ENCODE results near the gene BPHL. TPM values are rescaled to one million over a fixed set of nuclear protein-coding genes. Genes with fewer than 3 reads are reported as not detected.
A peak's percentile ranks its signal among the peaks of the same experiment; 100 is the strongest.

BPHL gene
- total RNA-seq, 1 donor from 2014 or later, result 12.7 TPM

GRCh38 chr6:3157131-3157933 is 38.8 kb downstream of the BPHL start, which contains the start of gene TUBB2A:
Gene TUBB2A (minus strand): TSS chr6:3157544. CDS start chr6:3157463, 81 bp downstream.
- peak; percentile 94 to 95 for ATAC-seq
- Histone ChIP-seq H3K27me3 (ENCODE audit: low read depth) (no peaks in the 10 kb centered on the region), H3K36me3 (peaks cover 16% of the 10 kb centered on the region), H3K4me3 (peak within 1 kb of the TSS; percentile 75), H3K4me1 (no peaks in the 10 kb centered on the region), H3K9me3 (no peaks in the 10 kb centered on the region), H3K27ac (peak within 1 kb of the TSS; percentile 96)
- intact Hi-C loops (cut with DNase I), result no loop called here
- DNase-seq, result peak; percentile 86
- peak; percentile 63 for TF ChIP-seq CTCF (IDR thresholded peaks at IDR 0.05)

GRCh38 chr6:3159805-3160781 is 41.6 kb downstream of the BPHL start:
- H3K36me3 ChIP-seq, result peaks cover 4% of the 10 kb centered on the region
- no peak for ATAC-seq
- intact Hi-C loops (cut with DNase I), result no loop called here
- H3K4me3 ChIP-seq, result no peak overlapping the region
- no peak for TF ChIP-seq CTCF (IDR thresholded peaks at IDR 0.05)
- H3K27ac ChIP-seq, result no peak overlapping the region
- peak; percentile 62 for DNase-seq
- H3K9me3 ChIP-seq, result no peaks in the 10 kb centered on the region
- H3K4me1 ChIP-seq, result peaks cover 6% of the 10 kb centered on the region
- H3K27me3 ChIP-seq (ENCODE audit: low read depth), result no peaks in the 10 kb centered on the region

GRCh38 chr6:3162067-3162497 is 43.6 kb downstream of the BPHL start:
- DNase-seq (no peak), ATAC-seq (no peak)
- TF ChIP-seq CTCF (IDR thresholded peaks at IDR 0.05), result no peak
- Histone ChIP-seq H3K27ac (peak overlapping the region; percentile 93), H3K9me3 (no peaks in the 10 kb centered on the region), H3K4me1 (peaks cover 6% of the 10 kb centered on the region), H3K27me3 (ENCODE audit: low read depth) (no peaks in the 10 kb centered on the region), H3K4me3 (peak overlapping the region; percentile 79), H3K36me3 (no peaks in the 10 kb centered on the region)
- intact Hi-C loops (cut with DNase I), result no loop called here

GRCh38 chr6:3162565-3163247 is 44.2 kb downstream of the BPHL start:
- intact Hi-C loops (cut with DNase I), result no loop called here
- Histone ChIP-seq H3K36me3 (no peaks in the 10 kb centered on the region), H3K4me3 (peak overlapping the region; percentile 79), H3K27me3 (ENCODE audit: low read depth) (no peaks in the 10 kb centered on the region), H3K9me3 (no peaks in the 10 kb centered on the region), H3K27ac (peak overlapping the region; percentile 93), H3K4me1 (peaks cover 6% of the 10 kb centered on the region)
- no peak for TF ChIP-seq CTCF (IDR thresholded peaks at IDR 0.05)
- ATAC-seq (peak; percentile 88 to 90), DNase-seq (peak; percentile 82)

GRCh38 chr6:3163248-3163594 is 44.7 kb downstream of the BPHL start:
- Histone ChIP-seq H3K36me3 (no peaks in the 10 kb centered on the region), H3K4me3 (peak overlapping the region; percentile 79), H3K9me3 (no peaks in the 10 kb centered on the region), H3K4me1 (peaks cover 6% of the 10 kb centered on the region), H3K27ac (peak overlapping the region; percentile 93), H3K27me3 (ENCODE audit: low read depth) (no peaks in the 10 kb centered on the region)
- ATAC-seq, result peak in 1 of 2 donors; percentile 18
- TF ChIP-seq CTCF (IDR thresholded peaks at IDR 0.05), result peak; percentile 13
- DNase-seq, result peak; percentile 77
- intact Hi-C loops (cut with DNase I), result no loop called here

All from lower lobe of right lung (tissue), 2 donors.